ENCODE results near the gene ZNHIT1. TPM values are rescaled to one million over a fixed set of nuclear protein-coding genes. Genes with fewer than 3 reads are reported as not detected.

The ZNHIT1 gene
- polyA plus RNA-seq, 3 donors: 29.3 to 109 (median 74.9) TPM

DNA sequence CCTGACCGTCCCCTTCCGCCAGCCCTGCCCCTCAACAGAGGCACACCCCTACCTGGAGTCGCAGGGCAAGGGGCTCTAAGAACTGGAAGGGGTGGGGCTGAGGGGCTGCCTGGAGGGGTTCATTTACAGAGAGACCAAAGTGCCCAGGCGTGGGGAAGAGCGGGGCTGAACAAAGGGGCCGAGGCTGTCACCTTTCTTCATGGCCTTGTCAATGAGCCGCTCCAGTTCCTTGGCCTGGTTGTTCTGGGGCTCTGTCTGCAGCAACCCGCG, 21.9 kb downstream of the ZNHIT1 start:
- Histone ChIP-seq H3K27me3 (ENCODE audit: control insufficient read depth in 2 of 2, insufficient read depth in 2 of 2, low read length in 2 of 2) (peaks cover 0 to 27% of the 10 kb centered on the region in 2 donors), H3K9ac (ENCODE audit: insufficient read depth, low read length, poor library complexity, severe bottlenecking) (no peak overlapping the region), H3K79me2 (ENCODE audit: insufficient read depth, low read length) (peaks cover 21% of the 10 kb centered on the region), H4K20me1 (ENCODE audit: insufficient read depth, low read length) (peaks cover 88% of the 10 kb centered on the region), H2AFZ (ENCODE audit: insufficient read depth, low read depth, low read length, poor library complexity, severe bottlenecking) (no peak overlapping the region), H3K9me3 (replicated peaks in 1 of 2; ENCODE audit: control insufficient read depth in 1 of 2, insufficient read depth in 1 of 2, low read length in 2 of 2) (no peaks in the 10 kb centered on the region), H3K4me2 (replicated peaks; ENCODE audit: extremely low read depth, low read length, poor library complexity, severe bottlenecking) (no peak overlapping the region), H3K4me1 (ENCODE audit: control insufficient read depth in 1 of 2, insufficient read depth in 2 of 2, low read length in 2 of 2) (peaks cover 45 to 54% of the 10 kb centered on the region in 2 donors), H3K27ac (ENCODE audit: low read depth in 1 of 2, low read length in 2 of 2) (no peak overlapping the region), H3K4me3 (replicated peaks in 1 of 3; ENCODE audit: low read depth in 2 of 3, low read length in 3 of 3) (no peak overlapping the region), H3K36me3 (replicated peaks in 1 of 2; ENCODE audit: control insufficient read depth in 1 of 2, insufficient read depth in 2 of 2, low read length in 2 of 2) (peaks cover 15 to 28% of the 10 kb centered on the region in 2 donors)
- no peak overlapping the region for H3K4me3 Mint-ChIP-seq
- intact Hi-C loops (cut with micrococcal nuclease): loop anchor here in 1 of 2 donors (10.0 kb wide), 2 partner anchors 95 to 655 kb away; partner anchors contain the start of genes FBXO24 and LRCH4
- H3K4me1 Mint-ChIP-seq: peaks cover 49% of the 10 kb centered on the region
- WGBS (ENCODE audit: insufficient coverage): 98% methylated on average over 4 of the region's 9 CpGs
- peaks cover 14 to 31% (median 23%) of the 10 kb centered on the region in 3 donors for H3K27me3 Mint-ChIP-seq (ENCODE audit: low read depth in 3 of 3)
- DNase-seq: no peak
- peaks cover 41 to 53% of the 10 kb centered on the region in 2 donors for H3K36me3 Mint-ChIP-seq
- TF ChIP-seq, protein P1, sequence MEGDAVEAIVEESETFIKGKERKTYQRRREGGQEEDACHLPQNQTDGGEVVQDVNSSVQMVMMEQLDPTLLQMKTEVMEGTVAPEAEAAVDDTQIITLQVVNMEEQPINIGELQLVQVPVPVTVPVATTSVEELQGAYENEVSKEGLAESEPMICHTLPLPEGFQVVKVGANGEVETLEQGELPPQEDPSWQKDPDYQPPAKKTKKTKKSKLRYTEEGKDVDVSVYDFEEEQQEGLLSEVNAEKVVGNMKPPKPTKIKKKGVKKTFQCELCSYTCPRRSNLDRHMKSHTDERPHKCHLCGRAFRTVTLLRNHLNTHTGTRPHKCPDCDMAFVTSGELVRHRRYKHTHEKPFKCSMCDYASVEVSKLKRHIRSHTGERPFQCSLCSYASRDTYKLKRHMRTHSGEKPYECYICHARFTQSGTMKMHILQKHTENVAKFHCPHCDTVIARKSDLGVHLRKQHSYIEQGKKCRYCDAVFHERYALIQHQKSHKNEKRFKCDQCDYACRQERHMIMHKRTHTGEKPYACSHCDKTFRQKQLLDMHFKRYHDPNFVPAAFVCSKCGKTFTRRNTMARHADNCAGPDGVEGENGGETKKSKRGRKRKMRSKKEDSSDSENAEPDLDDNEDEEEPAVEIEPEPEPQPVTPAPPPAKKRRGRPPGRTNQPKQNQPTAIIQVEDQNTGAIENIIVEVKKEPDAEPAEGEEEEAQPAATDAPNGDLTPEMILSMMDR (IDR thresholded peaks at IDR 0.05): no peak
- peaks cover 0 to 3% (median 0%) of the 10 kb centered on the region in 7 donors for H3K9me3 Mint-ChIP-seq
- H3K27ac Mint-ChIP-seq: peak overlapping the region in 1 of 7 donors; percentile 26

DNA sequence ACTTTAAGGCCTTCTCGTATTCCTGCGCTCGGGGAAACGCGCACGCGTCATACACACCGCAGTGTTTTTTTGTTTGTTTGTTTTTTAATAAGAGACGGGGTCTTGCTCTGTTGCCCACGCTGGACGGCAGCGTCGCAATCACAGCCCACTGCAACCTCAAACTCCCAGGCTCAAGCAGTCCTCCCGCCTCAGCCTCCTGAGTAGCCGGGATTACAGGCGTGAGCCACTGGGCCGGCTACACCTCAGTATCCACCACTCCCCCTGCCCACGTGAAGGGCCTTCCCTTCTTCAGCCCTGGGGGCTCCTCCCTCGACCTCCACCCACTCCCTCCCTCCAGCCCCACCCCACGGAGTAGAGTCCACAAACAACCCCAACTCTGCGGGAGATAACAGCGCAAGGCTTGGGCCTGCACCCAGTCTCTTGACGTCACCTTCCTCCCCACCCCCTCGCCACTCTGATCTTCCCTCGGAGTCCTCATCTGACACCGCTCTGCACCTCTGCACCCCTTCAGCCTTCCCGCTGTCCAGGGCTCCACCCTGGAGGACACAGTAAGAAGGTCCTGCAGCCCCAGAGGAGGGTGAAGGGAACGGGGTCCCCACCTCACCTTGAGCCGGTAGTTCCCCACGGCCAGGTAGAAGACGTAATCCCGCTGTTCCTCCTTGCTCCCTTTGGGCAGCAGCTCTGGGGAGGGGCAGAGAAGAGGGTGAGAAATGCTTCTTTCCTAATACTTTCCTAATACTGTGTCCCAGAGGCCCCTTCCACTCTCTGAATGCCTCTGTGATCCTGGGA, 22.5 kb downstream of the ZNHIT1 start:
- 85% methylated on average over 16 of the region's 32 CpGs for WGBS (ENCODE audit: insufficient coverage)
- DNase-seq: no peak
- Histone ChIP-seq H3K79me2 (ENCODE audit: insufficient read depth, low read length) (peaks cover 25% of the 10 kb centered on the region), H3K4me3 (replicated peaks in 1 of 3; ENCODE audit: low read depth in 2 of 3, low read length in 3 of 3) (no peak overlapping the region), H3K36me3 (replicated peaks in 1 of 2; ENCODE audit: control insufficient read depth in 1 of 2, insufficient read depth in 2 of 2, low read length in 2 of 2) (peaks cover 15 to 28% of the 10 kb centered on the region in 2 donors), H3K27ac (ENCODE audit: low read depth in 1 of 2, low read length in 2 of 2) (peak overlapping the region in 1 of 2 donors; percentile 9), H3K9me3 (replicated peaks in 1 of 2; ENCODE audit: control insufficient read depth in 1 of 2, insufficient read depth in 1 of 2, low read length in 2 of 2) (no peaks in the 10 kb centered on the region), H3K4me1 (ENCODE audit: control insufficient read depth in 1 of 2, insufficient read depth in 2 of 2, low read length in 2 of 2) (peaks cover 50 to 59% of the 10 kb centered on the region in 2 donors), H3K9ac (ENCODE audit: insufficient read depth, low read length, poor library complexity, severe bottlenecking) (no peak overlapping the region), H4K20me1 (ENCODE audit: insufficient read depth, low read length) (peaks cover 88% of the 10 kb centered on the region), H3K27me3 (ENCODE audit: control insufficient read depth in 2 of 2, insufficient read depth in 2 of 2, low read length in 2 of 2) (peaks cover 0 to 27% of the 10 kb centered on the region in 2 donors), H3K4me2 (replicated peaks; ENCODE audit: extremely low read depth, low read length, poor library complexity, severe bottlenecking) (no peak overlapping the region), H2AFZ (ENCODE audit: insufficient read depth, low read depth, low read length, poor library complexity, severe bottlenecking) (no peak overlapping the region)
- H3K27ac Mint-ChIP-seq: peak overlapping the region in 5 of 7 donors; percentile 48 to 82 (median 73)
- TF ChIP-seq, protein P1 (IDR thresholded peaks at IDR 0.05): no peak
- H3K4me1 Mint-ChIP-seq: peaks cover 53% of the 10 kb centered on the region
- H3K36me3 Mint-ChIP-seq: peaks cover 41 to 53% of the 10 kb centered on the region in 2 donors
- peaks cover 0 to 3% (median 0%) of the 10 kb centered on the region in 7 donors for H3K9me3 Mint-ChIP-seq
- peak overlapping the region in 1 of 2 donors; percentile 52 for H3K4me3 Mint-ChIP-seq
- H3K27me3 Mint-ChIP-seq (ENCODE audit: low read depth in 3 of 3): peaks cover 14 to 31% (median 23%) of the 10 kb centered on the region in 3 donors
- intact Hi-C loops (cut with micrococcal nuclease): loop anchor here in 1 of 2 donors (10.0 kb wide), 2 partner anchors 96 to 656 kb away; partner anchors contain the start of genes FBXO24 and LRCH4

Measured in CD14-positive monocyte (primary cell).